HepG2 (cell line): ENCODE results near the gene TRAP1.

Source experiments
- CTCF ChIP-seq: sonication (generic); formaldehyde crosslinking; IDR thresholded peaks from 2 replicates; pipeline ENCODE4 v1.5.0; 2020; ENCODE audit warnings: mild to moderate bottlenecking, missing genetic modification reagents, moderate library complexity
- MXI1 ChIP-seq: IDR thresholded peaks from 3 replicates; pipeline ENCODE4 v1.6.1; 2012; ENCODE audit warnings: low read depth, low read length, inconsistent platforms, borderline replicate concordance
- TSC22D2 ChIP-seq: sonication (generic); formaldehyde crosslinking; IDR thresholded peaks from 2 replicates; pipeline ENCODE4 v1.5.1; 2020; ENCODE audit warnings: missing genetic modification reagents, mild to moderate bottlenecking, borderline replicate concordance
- ZBTB37 ChIP-seq: sonication (generic); formaldehyde crosslinking; IDR thresholded peaks from 2 replicates; pipeline ENCODE4 v1.4.0; 2020; ENCODE audit warnings: mild to moderate bottlenecking, missing genetic modification reagents
- ZFX ChIP-seq: sonication (generic); formaldehyde crosslinking; IDR thresholded peaks from 2 replicates; pipeline ENCODE4 v1.4.0; 2020; ENCODE audit warnings: mild to moderate bottlenecking, low read depth, missing genetic modification reagents, moderate library complexity
- ZSCAN5A ChIP-seq: sonication (generic); formaldehyde crosslinking; IDR thresholded peaks from 2 replicates; pipeline ENCODE4 v1.8.0; 2022; ENCODE audit warnings: mild to moderate bottlenecking, missing genetic modification reagents, borderline replicate concordance

- TF ChIP-seq ZSCAN5A (no peak), TSC22D2 (CRISPR knock-in tag) (no peak), CTCF (no peak), ZFX (CRISPR knock-in tag) (no peak), MXI1 (no peak), ZBTB37 (CRISPR knock-in tag) (no peak)
Measured at GRCh38 chr16:3652373-3653195, 64.7 kb downstream of the TRAP1 start.
